H1 (cell line): ENCODE measurements around the gene CCDC40. TPM values are rescaled to one million over a fixed set of nuclear protein-coding genes. Genes with fewer than 3 reads are reported as not detected.
A peak's percentile ranks its signal among the peaks of the same experiment; 100 is the strongest.

Experiments
- CTCF ChIA-PET: fragments of 300-600 bp; sonication (Branson Sonifier 250); formaldehyde crosslinking; loops from one replicate; lab custom pipeline; 2021; ENCODE audit not compliant: partially characterized antibody; lab: Charles Lee
- POLR2A ChIA-PET: fragments of 300-600 bp; sonication (Branson Sonifier 250); formaldehyde crosslinking; loops from one replicate; lab custom pipeline; 2021; ENCODE audit warnings: inconsistent platforms; ENCODE audit not compliant: partially characterized antibody; lab: Charles Lee
- DNase-seq, 2 experiments: peaks; one replicate each; pipeline versions ENCODE4 v3.0.0 to v3.0.0-alpha.2; 2010 to 2022; ENCODE audit warnings: low spot score in 2 of 2, low read depth in 1 of 2, mixed read lengths in 1 of 2
- FAIRE-seq: peaks from 2 replicates; lab custom pipeline; 2011; peaks lifted over from hg19 to GRCh38; lab: Jason Lieb, UNC
- H2AFZ ChIP-seq: 2 replicates; pipeline ENCODE4 v1.8.1; 2012; ENCODE audit warnings: low read length, inconsistent platforms
- H2AK5ac ChIP-seq: 2 replicates; pipeline ENCODE4 v1.6.1; 2013; ENCODE audit warnings: low read depth, low read length
- H2BK120ac ChIP-seq: replicated peaks from 2 replicates; pipeline ENCODE3; 2013; ENCODE audit warnings: low read depth, low read length, inconsistent platforms
- H2BK12ac ChIP-seq: 2 replicates; pipeline ENCODE4 v1.6.1; 2013; ENCODE audit warnings: low read depth, low read length
- H2BK15ac ChIP-seq: 2 replicates; pipeline ENCODE4 v1.6.1; 2013; ENCODE audit warnings: low read length
- H2BK20ac ChIP-seq: 2 replicates; pipeline ENCODE4 v1.6.1; 2013; ENCODE audit warnings: low read length
- H2BK5ac ChIP-seq: 2 replicates; pipeline ENCODE4 v1.6.1; 2013; ENCODE audit warnings: low read depth, low read length
- H3K14ac ChIP-seq: 2 replicates; pipeline ENCODE4 v1.6.1; 2013; ENCODE audit warnings: inconsistent platforms; ENCODE audit not compliant: insufficient read length
- H3K18ac ChIP-seq: 2 replicates; pipeline ENCODE4 v1.6.1; 2013; ENCODE audit warnings: low read length; ENCODE audit errors: extremely low read depth
- H3K23ac ChIP-seq: 2 replicates; pipeline ENCODE4 v1.6.1; 2013; ENCODE audit warnings: inconsistent platforms; ENCODE audit not compliant: insufficient read length
- H3K23me2 ChIP-seq: 2 replicates; pipeline ENCODE4 v1.6.1; 2013; ENCODE audit warnings: low read depth, low read length
- H3K27ac ChIP-seq: 2 replicates; pipeline ENCODE4 v1.6.1; 2011; ENCODE audit warnings: low read depth, low read length, inconsistent platforms
- H3K27me3 ChIP-seq, 4 experiments: replicated peaks in 1 of 4; 1 replicate in 1 of 4; 2 replicates in 3 of 4; pipeline versions ENCODE4 v1.6.1 to v1.8.1; 2011 to 2013; ENCODE audit warnings: low read length in 3 of 4, mild to moderate bottlenecking in 3 of 4, inconsistent platforms in 2 of 4, mixed read lengths in 2 of 4, moderate library complexity in 1 of 4; ENCODE audit not compliant: control insufficient read depth in 3 of 4, insufficient read depth in 3 of 4; ENCODE audit errors: extremely low read depth in 1 of 4
- H3K36me3 ChIP-seq, 4 experiments: 2 replicates each; pipeline versions ENCODE4 v1.6.1 to v1.8.1; 2011 to 2013; ENCODE audit warnings: mild to moderate bottlenecking in 4 of 4, low read length in 3 of 4, moderate library complexity in 2 of 4, control low read depth in 1 of 4, inconsistent platforms in 1 of 4; ENCODE audit not compliant: insufficient read depth in 4 of 4, control insufficient read depth in 2 of 4
- H3K4ac ChIP-seq: replicated peaks from 2 replicates; pipeline ENCODE3; 2013; ENCODE audit warnings: low read length, low read depth, mixed read lengths, inconsistent platforms; ENCODE audit not compliant: insufficient read length
- H3K4me1 ChIP-seq, 4 experiments: replicated peaks in 1 of 4; 1 replicate in 1 of 4; 2 replicates in 3 of 4; pipeline versions ENCODE4 v1.6.1 to v1.8.1; 2011 to 2013; ENCODE audit warnings: low read length in 3 of 4, inconsistent platforms in 2 of 4, mixed read lengths in 1 of 4; ENCODE audit not compliant: insufficient read depth in 4 of 4, control insufficient read depth in 3 of 4
- H3K4me2 ChIP-seq, 2 experiments: 2 replicates each; pipeline versions ENCODE4 v1.6.1 to v1.8.1; 2011 to 2013; ENCODE audit warnings: low read depth in 2 of 2, low read length in 2 of 2, control low read depth in 1 of 2, inconsistent platforms in 1 of 2, mild to moderate bottlenecking in 1 of 2; ENCODE audit not compliant: insufficient read depth in 1 of 2
- H3K4me3 ChIP-seq, 4 experiments: fragments of 200-600, 300-600 bp in 1 of 4; sonication (generic), shearing (Covaris generic), sonication (Bioruptor Twin) in 1 of 4; 2 replicates each; pipeline versions ENCODE4 v1.5.1 to v1.8.1; 2011 to 2016; ENCODE audit warnings: low read length in 4 of 4, low read depth in 3 of 4, control low read depth in 2 of 4, inconsistent platforms in 2 of 4, mild to moderate bottlenecking in 2 of 4, mixed read lengths in 1 of 4, moderate library complexity in 1 of 4; ENCODE audit not compliant: insufficient read depth in 2 of 4; ENCODE audit errors: extremely low read depth in 1 of 4
- H3K56ac ChIP-seq: replicated peaks from 2 replicates; pipeline ENCODE3; 2013; ENCODE audit warnings: low read depth, mild to moderate bottlenecking, mixed read lengths, low read length, inconsistent platforms; ENCODE audit not compliant: insufficient read length
- H3K79me1 ChIP-seq: 2 replicates; pipeline ENCODE4 v1.6.1; 2013; ENCODE audit warnings: low read depth, low read length, control low read depth
- H3K79me2 ChIP-seq, 2 experiments: 2 replicates each; pipeline versions ENCODE4 v1.6.1 to v1.8.1; 2012 to 2013; ENCODE audit warnings: low read length in 2 of 2, mild to moderate bottlenecking in 2 of 2, inconsistent platforms in 1 of 2; ENCODE audit not compliant: insufficient read depth in 2 of 2, control insufficient read depth in 1 of 2
- H3K9ac ChIP-seq, 4 experiments: replicated peaks in 1 of 4; 1 replicate in 1 of 4; 2 replicates in 3 of 4; pipeline versions ENCODE4 v1.6.1 to v1.8.1; 2011 to 2013; ENCODE audit warnings: low read depth in 3 of 4, low read length in 3 of 4, control low read depth in 2 of 4, mild to moderate bottlenecking in 2 of 4, moderate library complexity in 2 of 4, inconsistent platforms in 1 of 4; ENCODE audit errors: extremely low read depth in 1 of 4
- H3K9me3 ChIP-seq, 2 experiments: 2 replicates each; pipeline versions ENCODE4 v1.6.1 to v1.8.1; 2012 to 2013; ENCODE audit warnings: mild to moderate bottlenecking in 2 of 2, moderate library complexity in 2 of 2, control low read depth in 1 of 2, inconsistent platforms in 1 of 2, low read depth in 1 of 2, low read length in 1 of 2, mixed read lengths in 1 of 2; ENCODE audit not compliant: insufficient read depth in 2 of 2
- H4K20me1 ChIP-seq, 2 experiments: replicated peaks in 1 of 2; 2 replicates each; pipeline versions ENCODE3 to v1.8.1; 2011 to 2013; ENCODE audit warnings: inconsistent platforms in 2 of 2, low read length in 2 of 2, mild to moderate bottlenecking in 1 of 2; ENCODE audit not compliant: insufficient read depth in 2 of 2, control insufficient read depth in 1 of 2
- H4K5ac ChIP-seq: 2 replicates; pipeline ENCODE4 v1.6.1; 2013; ENCODE audit warnings: low read length, low read depth, mixed read lengths, inconsistent platforms; ENCODE audit not compliant: insufficient read length
- H4K8ac ChIP-seq: 2 replicates; pipeline ENCODE4 v1.8.0; 2013; ENCODE audit warnings: mild to moderate bottlenecking, moderate library complexity, low read length, inconsistent platforms; ENCODE audit not compliant: insufficient read depth; ENCODE audit errors: extremely low read depth
- H4K91ac ChIP-seq: replicated peaks from 2 replicates; pipeline ENCODE3; 2013; ENCODE audit warnings: low read length, mixed read lengths, inconsistent platforms; ENCODE audit not compliant: insufficient read length
- BCL11A ChIP-seq, 2 experiments: IDR thresholded peaks; one replicate each; pipeline ENCODE4 v1.6.1; 2011; ENCODE audit warnings: low read depth in 2 of 2, low read length in 2 of 2, mild to moderate bottlenecking in 2 of 2
- POLR2AphosphoS5 ChIP-seq: IDR thresholded peaks from 2 replicates; pipeline ENCODE4 v1.6.1; 2011; ENCODE audit warnings: low read depth, low read length
- WGBS, 2 experiments: shearing (Covaris generic) in 1 of 2; methylation state at CpG; one replicate each; pipeline versions ENCODE4 v1.1.6 to v1.1.7; 2013 to 2015; ENCODE audit warnings: low lambda C conversion rate in 2 of 2, mixed read lengths in 2 of 2, inconsistent platforms in 1 of 2, low coverage in 1 of 2, missing lambda C conversion rate in 1 of 2; ENCODE audit not compliant: insufficient replicate concordance in 2 of 2, insufficient coverage in 1 of 2, insufficient read length in 1 of 2; ENCODE audit errors: extremely low coverage in 1 of 2, missing lambda C conversion rate in 1 of 2; 5-methylcytosine and 5-hydroxymethylcytosine counted together
- polyA plus RNA-seq, 7 experiments: library from polyadenylated mRNA; depleted of rRNA in 3 of 7; stranded (reverse) in 5 of 7; unstranded in 2 of 7; fragments of >200 nt in 5 of 7; fragments of 200-250 nt in 2 of 7; gene quantifications; 1 replicate in 5 of 7; 2 replicates in 1 of 7; 4 replicates in 1 of 7; pipeline versions ENCODE4 v1.2.1 to v1.2.3, GENCODE V29; 2011 to 2013; ENCODE audit warnings: missing spikeins in 2 of 7, mixed read lengths in 2 of 7
- total RNA-seq: library from RNA; stranded (reverse); fragmentation: NEBNext Ultra II Directional; extraction: Animal tissue kit (Norgen Biotek cat#: 25700); gene quantifications from 2 replicates; pipeline ENCODE4 v1.2.1, GENCODE V29; 2021

CCDC40 gene
- total and polyA plus RNA-seq, 2 of the 8 experiments (the other 6 are each of a cell fraction or from before 2014, with no cell fraction given) = 4.1 to 11.5 TPM

- CTCF ChIA-PET = interaction anchor here (0.7 to 2.7 kb wide), 6 partner anchors 7 to 705 kb away, joined by 3 to 13 read pairs (median 3); no protein-coding TSS in a partner anchor
Observed at GRCh38 chr17:80132906-80133625, 96.6 kb downstream of the CCDC40 start.

More at GRCh38 chr17:80132906-80133625, 96.6 kb downstream of the CCDC40 start:
- Histone ChIP-seq H3K27ac (no peak overlapping the region), H2AFZ (no peak overlapping the region), H2BK120ac (no peak overlapping the region), H3K23me2 (no peaks in the 10 kb centered on the region), H3K4me2 (no peak overlapping the region), H3K9me3 (no peaks in the 10 kb centered on the region), H3K36me3 (peaks cover 29 to 54% (median 40%) of the 10 kb centered on the region in 4 experiments), H4K8ac (no peak overlapping the region), H3K4me1 (peaks cover 0 to 3% (median 1%) of the 10 kb centered on the region in 4 experiments; a peak in 3 of 7 replicates), H3K4ac (no peak overlapping the region)
- no peak for FAIRE-seq
- POLR2A ChIA-PET = interaction anchor here (1.1 to 3.6 kb wide), 7 partner anchors 8 to 49 kb away, joined by 3 to 13 read pairs (median 6); no protein-coding TSS in a partner anchor
- TF ChIP-seq POLR2AphosphoS5 (0 out of 2 replicates have a peak, but pooled peaks have one; percentile 16), BCL11A (IDR thresholded peaks at IDR 0.05; ENCODE audit: low read depth in 2 of 2, low read length in 2 of 2) (no peak)
- TF ChIP-seq, all 59 proteins: peak for 1
- H3K79me1 ChIP-seq = no peaks in the 10 kb centered on the region; the same call in 1 of the 2 replicates
- H4K20me1 ChIP-seq = peaks cover 5 to 9% of the 10 kb centered on the region in 2 experiments
- H3K18ac ChIP-seq = no peak overlapping the region
- no peak overlapping the region for H3K23ac ChIP-seq
- H3K9ac ChIP-seq = no peak overlapping the region
- no peak overlapping the region for H3K4me3 ChIP-seq
- 94% methylated on average over 5 of the region's 5 CpGs; no CpG with 5 or more reads in 1 of the 2 experiments for WGBS, 2 experiments
- no peak overlapping the region for H4K91ac ChIP-seq
- no peaks in the 10 kb centered on the region for H3K79me2 ChIP-seq
- H2AK5ac ChIP-seq = no peak overlapping the region
- no peak overlapping the region for H3K56ac ChIP-seq
- H3K14ac ChIP-seq = no peak overlapping the region
- no peak overlapping the region for H2BK5ac ChIP-seq
- no peak overlapping the region for H4K5ac ChIP-seq
- no peak overlapping the region for H2BK15ac ChIP-seq
- H2BK20ac ChIP-seq = no peak overlapping the region
- no peak for DNase-seq
- H3K27me3 ChIP-seq = no peaks in the 10 kb centered on the region
- H2BK12ac ChIP-seq = no peak overlapping the region
